Prostate gland (tissue), 2 donors: ENCODE results near the gene VIPR2. TPM values are rescaled to one million over a fixed set of nuclear protein-coding genes. Genes with fewer than 3 reads are reported as not detected.

ENCODE experiments used
- DNase-seq: peaks from one replicate; pipeline ENCODE4 v3.0.0-alpha.2; 2019; ENCODE audit warnings: low spot score
- H3K27ac ChIP-seq, 2 donors: fragments of 200-600 bp; sonication (generic); 2 replicates each; pipeline ENCODE4 v1.5.1; 2017 to 2019
- H3K27me3 ChIP-seq: fragments of 200-600 bp; sonication (generic); replicated peaks from 2 replicates; pipeline ENCODE4 v1.5.1; 2019; ENCODE audit not compliant: insufficient read depth
- H3K36me3 ChIP-seq, 2 donors: fragments of 200-600 bp; sonication (generic); 1 replicate in 1 of 2; 2 replicates in 1 of 2; pipeline versions ENCODE4 v1.5.1 to v1.8.1; 2017 to 2019
- H3K4me1 ChIP-seq: fragments of 200-600 bp; sonication (generic); replicated peaks from 2 replicates; pipeline ENCODE4 v1.5.1; 2019
- H3K4me3 ChIP-seq, 2 donors: fragments of 200-600 bp; sonication (generic); 2 replicates each; pipeline ENCODE4 v1.5.1; 2017 to 2019
- H3K9me3 ChIP-seq: fragments of 200-600 bp; sonication (generic); 2 replicates; pipeline ENCODE4 v1.5.1; 2017
- POLR2A ChIP-seq: fragments of 450-650 bp; IDR thresholded peaks from one replicate; pipeline ENCODE4 v1.6.1; 2016; ENCODE audit warnings: antibody characterized with exemption, mild to moderate bottlenecking
- POLR2AphosphoS5 ChIP-seq: sonication (generic); formaldehyde crosslinking; IDR thresholded peaks from one replicate; pipeline ENCODE4 v1.6.1; 2017; ENCODE audit warnings: antibody characterized with exemption
- WGBS: methylation state at CpG from one replicate; pipeline ENCODE4 v1.1.5; 2018; 5-methylcytosine and 5-hydroxymethylcytosine counted together
- intact Hi-C: fragments of 100-400 bp; cut with DNase I; formaldehyde crosslinking; loops from one replicate; pipeline ENCODE4 v1.14.2; 2022
- total RNA-seq, 2 donors: library from RNA; depleted of rRNA; stranded (reverse); fragments of >200 nt; gene quantifications; one replicate each; pipeline ENCODE4 v1.1.0, GENCODE V29; 2016
- TF ChIP-seq, protein P1 (sequence below), 4 experiments: fragments of 200-600 bp in 2 of 4; fragments of 450-650 bp in 2 of 4; sonication (generic) in 2 of 4; IDR thresholded peaks; 1 replicate in 3 of 4; 2 replicates in 1 of 4; pipeline ENCODE4 v1.5.1; 2016 to 2019; ENCODE audit warnings: antibody characterized with exemption in 4 of 4, mild to moderate bottlenecking in 2 of 4, moderate library complexity in 2 of 4

Gene VIPR2
- total RNA-seq, 2 donors from 2014 or later: 1.0 to 13.5 TPM

- peak overlapping the region in 1 of 2 donors; percentile 4 for H3K27ac ChIP-seq
- H3K4me3 ChIP-seq: no peak overlapping the region
- H3K27me3 ChIP-seq: no peaks in the 10 kb centered on the region
- DNase-seq: no peak
- H3K9me3 ChIP-seq: no peaks in the 10 kb centered on the region
- intact Hi-C loops: no loop called here
- no peaks in the 10 kb centered on the region for H3K36me3 ChIP-seq
- 76% methylated on average over 15 of the region's 15 CpGs for WGBS
- H3K4me1 ChIP-seq: peaks cover 11% of the 10 kb centered on the region
- TF ChIP-seq POLR2AphosphoS5: no peak
- no peak for TF ChIP-seq POLR2A
- TF ChIP-seq, protein P1, sequence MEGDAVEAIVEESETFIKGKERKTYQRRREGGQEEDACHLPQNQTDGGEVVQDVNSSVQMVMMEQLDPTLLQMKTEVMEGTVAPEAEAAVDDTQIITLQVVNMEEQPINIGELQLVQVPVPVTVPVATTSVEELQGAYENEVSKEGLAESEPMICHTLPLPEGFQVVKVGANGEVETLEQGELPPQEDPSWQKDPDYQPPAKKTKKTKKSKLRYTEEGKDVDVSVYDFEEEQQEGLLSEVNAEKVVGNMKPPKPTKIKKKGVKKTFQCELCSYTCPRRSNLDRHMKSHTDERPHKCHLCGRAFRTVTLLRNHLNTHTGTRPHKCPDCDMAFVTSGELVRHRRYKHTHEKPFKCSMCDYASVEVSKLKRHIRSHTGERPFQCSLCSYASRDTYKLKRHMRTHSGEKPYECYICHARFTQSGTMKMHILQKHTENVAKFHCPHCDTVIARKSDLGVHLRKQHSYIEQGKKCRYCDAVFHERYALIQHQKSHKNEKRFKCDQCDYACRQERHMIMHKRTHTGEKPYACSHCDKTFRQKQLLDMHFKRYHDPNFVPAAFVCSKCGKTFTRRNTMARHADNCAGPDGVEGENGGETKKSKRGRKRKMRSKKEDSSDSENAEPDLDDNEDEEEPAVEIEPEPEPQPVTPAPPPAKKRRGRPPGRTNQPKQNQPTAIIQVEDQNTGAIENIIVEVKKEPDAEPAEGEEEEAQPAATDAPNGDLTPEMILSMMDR (IDR thresholded peaks at IDR 0.05): no peak
These were observed 133.5 kb downstream of the VIPR2 start for GRCh38 chr7:159010937-159011721.

DNA sequence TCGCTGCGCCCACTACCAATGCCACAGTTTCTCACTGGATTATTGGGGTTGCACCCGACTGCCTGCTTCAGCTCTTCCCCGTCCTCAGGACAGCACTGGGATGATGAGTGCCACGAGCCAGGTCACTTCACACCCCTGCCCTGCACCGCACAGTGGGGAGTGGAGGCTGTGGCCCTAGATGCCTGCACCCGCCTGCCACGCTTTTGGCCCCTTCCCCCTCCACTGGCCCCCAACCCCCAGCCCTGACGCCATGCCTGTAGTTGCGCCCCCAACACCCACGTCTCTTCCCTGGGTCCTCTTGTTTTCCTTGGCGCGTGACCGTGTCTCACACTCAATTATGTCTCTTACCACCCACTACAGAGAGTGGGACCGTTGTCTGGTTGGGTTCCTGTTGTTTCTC lies 134.3 kb downstream of the VIPR2 start:
- H3K27ac ChIP-seq: no peak overlapping the region
- intact Hi-C loops: no loop called here

GRCh38 chr7:159009951-159010350 lies 134.7 kb downstream of the VIPR2 start:
- Histone ChIP-seq H3K27ac (no peak overlapping the region), H3K27me3 (no peaks in the 10 kb centered on the region), H3K4me1 (peaks cover 7% of the 10 kb centered on the region), H3K9me3 (no peaks in the 10 kb centered on the region), H3K4me3 (no peak overlapping the region), H3K36me3 (no peaks in the 10 kb centered on the region)
- 98% methylated on average over 17 of the region's 17 CpGs for WGBS
- TF ChIP-seq POLR2A (no peak), POLR2AphosphoS5 (no peak)
- TF ChIP-seq, protein P1 (IDR thresholded peaks at IDR 0.05): no peak
- DNase-seq: no peak
- intact Hi-C loops: no loop called here

More for the DNA sequence above, 134.3 kb downstream of the VIPR2 start:
- no peaks in the 10 kb centered on the region for H3K9me3 ChIP-seq
- no peaks in the 10 kb centered on the region for H3K36me3 ChIP-seq
- H3K4me3 ChIP-seq: no peak overlapping the region
- no peak for DNase-seq
- H3K4me1 ChIP-seq: peaks cover 11% of the 10 kb centered on the region
- WGBS: 93% methylated on average over 15 of the region's 15 CpGs
- H3K27me3 ChIP-seq: no peaks in the 10 kb centered on the region
- no peak for TF ChIP-seq POLR2A
- TF ChIP-seq, protein P1 (IDR thresholded peaks at IDR 0.05): no peak
- TF ChIP-seq POLR2AphosphoS5: no peak

- WGBS: 90% methylated on average over 9 of the region's 9 CpGs
- no peak for DNase-seq
- H3K4me3 ChIP-seq: no peak overlapping the region
- TF ChIP-seq POLR2A: no peak
- no peak for TF ChIP-seq POLR2AphosphoS5
- TF ChIP-seq, protein P1 (IDR thresholded peaks at IDR 0.05): no peak
- H3K36me3 ChIP-seq: no peaks in the 10 kb centered on the region
- no peak overlapping the region for H3K27ac ChIP-seq
- H3K9me3 ChIP-seq: no peaks in the 10 kb centered on the region
- intact Hi-C loops: no loop called here
- H3K27me3 ChIP-seq: no peaks in the 10 kb centered on the region
- peaks cover 5% of the 10 kb centered on the region for H3K4me1 ChIP-seq
These were observed 136.2 kb downstream of the VIPR2 start for GRCh38 chr7:159008417-159008816.

GRCh38 chr7:159007996-159008389 lies 136.7 kb downstream of the VIPR2 start:
- DNase-seq: no peak
- no peak overlapping the region for H3K27ac ChIP-seq
- WGBS: 69% methylated on average over 5 of the region's 5 CpGs
- no peak for TF ChIP-seq POLR2A
- TF ChIP-seq, protein P1 (IDR thresholded peaks at IDR 0.05): no peak
- TF ChIP-seq POLR2AphosphoS5: no peak
- H3K4me3 ChIP-seq: no peak overlapping the region
- no peaks in the 10 kb centered on the region for H3K36me3 ChIP-seq
- peaks cover 3% of the 10 kb centered on the region for H3K4me1 ChIP-seq
- no peaks in the 10 kb centered on the region for H3K27me3 ChIP-seq
- no peaks in the 10 kb centered on the region for H3K9me3 ChIP-seq
- intact Hi-C loops: no loop called here
